Measurements from ENCODE around the gene FHL1. TPM values are rescaled to one million over a fixed set of nuclear protein-coding genes. Genes with fewer than 3 reads are reported as not detected.
"Not testable (repeated sequence)": the region's sequence is repeated elsewhere in the genome, so short reads cannot be mapped to it uniquely, and the experiment has no call there.

Gene FHL1
- total RNA-seq, 1 donor from 2014 or later: 888 TPM

DNA sequence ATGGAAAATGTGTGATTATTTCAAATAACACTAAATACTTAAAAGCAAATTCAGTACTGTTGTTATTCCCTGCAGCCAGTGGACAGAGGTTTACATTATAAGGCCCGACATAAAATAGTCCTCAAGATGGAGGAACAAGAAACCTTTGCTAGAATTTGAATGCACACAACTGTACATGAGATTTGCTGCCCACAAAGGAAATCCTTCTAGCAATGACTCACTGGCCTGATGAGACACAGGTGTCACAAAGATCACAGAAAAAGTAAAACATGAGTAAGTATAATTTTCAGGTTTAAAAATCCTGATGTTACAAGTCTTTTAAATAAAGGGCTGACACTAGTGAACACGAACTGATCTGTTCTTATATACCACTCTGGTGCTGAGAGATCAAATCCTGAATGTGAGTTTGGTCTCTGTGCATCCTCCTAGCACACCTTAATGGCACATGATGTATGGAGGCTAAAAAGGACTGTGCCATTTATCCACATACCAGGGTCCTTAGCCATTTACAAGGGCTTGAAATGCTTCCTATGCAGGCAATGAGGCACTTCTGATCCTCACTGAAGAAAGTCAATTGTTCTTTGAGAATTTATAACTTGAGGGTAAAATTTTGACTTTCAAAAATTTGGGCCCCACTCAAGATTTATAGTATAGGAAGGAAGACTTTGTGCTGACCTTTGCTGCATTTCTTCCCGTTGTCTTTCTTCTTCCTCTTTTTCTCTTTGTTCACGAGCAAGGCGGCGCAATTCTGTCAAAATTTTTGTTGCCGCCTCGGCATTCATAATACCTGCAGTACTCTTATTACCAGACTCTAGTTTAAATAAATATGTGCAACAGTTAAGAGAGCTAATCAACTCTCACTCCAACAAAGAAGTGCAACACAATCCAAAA, 80.9 kb downstream of the FHL1 start:
- Histone ChIP-seq H3K27me3 (ENCODE audit: control insufficient read depth in 3 of 3, insufficient read depth in 3 of 3, low read length in 3 of 3) (peaks cover 0 to 5% (median 0%) of the 10 kb centered on the region in 3 donors), H3K4me1 (ENCODE audit: control insufficient read depth in 3 of 3, insufficient read depth in 3 of 3, low read length in 3 of 3) (no peaks in the 10 kb centered on the region), H3K9ac (ENCODE audit: low read depth in 1 of 3, low read length in 3 of 3) (no peak overlapping the region), H3K9me3 (ENCODE audit: control insufficient read depth in 3 of 3, low read length in 3 of 3) (no peaks in the 10 kb centered on the region), H3K4me3 (ENCODE audit: low read length in 3 of 3) (no peak overlapping the region), H3K36me3 (ENCODE audit: control insufficient read depth in 3 of 3, insufficient read depth in 3 of 3, low read length in 3 of 3) (peaks cover 7 to 15% (median 8%) of the 10 kb centered on the region in 3 donors), H3K27ac (ENCODE audit: low read depth, low read length) (no peak overlapping the region)

DNA sequence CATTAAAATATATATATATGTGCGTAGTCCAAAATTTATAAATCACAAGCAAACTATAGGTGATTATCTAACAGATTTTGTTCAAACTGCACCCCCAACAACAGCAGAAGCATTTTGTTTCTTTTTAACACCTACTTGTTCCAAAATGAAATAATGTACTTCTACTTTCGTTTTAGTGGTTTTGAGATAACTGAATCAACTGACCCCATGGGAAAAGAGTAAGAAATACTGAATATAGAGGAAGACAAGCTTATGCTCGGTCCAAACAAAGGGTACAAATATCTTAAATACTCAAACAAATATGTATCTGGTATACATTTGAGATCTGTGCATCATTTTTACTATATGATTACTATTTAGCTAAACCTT, 81.5 kb downstream of the FHL1 start:
- Histone ChIP-seq H3K36me3 (ENCODE audit: control insufficient read depth in 3 of 3, insufficient read depth in 3 of 3, low read length in 3 of 3) (peaks cover 5 to 15% (median 8%) of the 10 kb centered on the region in 3 donors), H3K9me3 (ENCODE audit: control insufficient read depth in 3 of 3, low read length in 3 of 3) (no peaks in the 10 kb centered on the region), H3K27ac (ENCODE audit: low read depth, low read length) (no peak overlapping the region)

DNA sequence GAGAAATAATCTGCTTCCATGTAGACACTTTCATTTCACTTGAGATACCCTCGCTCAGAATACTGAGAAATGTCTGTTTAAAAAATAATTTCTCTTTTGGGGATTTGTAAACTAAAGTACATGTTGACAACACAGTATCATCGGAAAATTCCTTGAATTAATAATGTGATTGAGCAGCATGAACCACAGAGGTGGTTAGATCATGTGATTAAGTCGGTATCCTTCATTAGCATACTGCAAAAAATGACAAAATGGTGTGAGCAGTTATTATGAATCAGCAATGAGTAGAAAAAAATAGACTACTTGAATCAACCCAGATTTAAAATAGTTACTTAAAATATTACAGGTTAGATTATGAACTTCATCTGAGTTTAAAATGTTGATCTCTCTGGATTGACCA, 89.7 kb downstream of the FHL1 start:
- Histone ChIP-seq H3K9ac (ENCODE audit: low read depth in 1 of 3, low read length in 3 of 3) (no peak overlapping the region), H3K9me3 (ENCODE audit: control insufficient read depth in 3 of 3, low read length in 3 of 3) (no peaks in the 10 kb centered on the region), H3K27me3 (ENCODE audit: control insufficient read depth in 3 of 3, insufficient read depth in 3 of 3, low read length in 3 of 3) (no peaks in the 10 kb centered on the region), H3K4me3 (ENCODE audit: low read length in 3 of 3) (no peak overlapping the region), H3K4me1 (ENCODE audit: control insufficient read depth in 3 of 3, insufficient read depth in 3 of 3, low read length in 3 of 3) (no peaks in the 10 kb centered on the region), H3K27ac (ENCODE audit: low read depth, low read length) (no peak overlapping the region), H3K36me3 (ENCODE audit: control insufficient read depth in 3 of 3, insufficient read depth in 3 of 3, low read length in 3 of 3) (peaks cover 0 to 9% (median 4%) of the 10 kb centered on the region in 3 donors)

More for the DNA sequence above, 81.5 kb downstream of the FHL1 start:
- Histone ChIP-seq H3K9ac (ENCODE audit: low read depth in 1 of 3, low read length in 3 of 3) (no peak overlapping the region), H3K4me1 (ENCODE audit: control insufficient read depth in 3 of 3, insufficient read depth in 3 of 3, low read length in 3 of 3) (no peaks in the 10 kb centered on the region), H3K27me3 (ENCODE audit: control insufficient read depth in 3 of 3, insufficient read depth in 3 of 3, low read length in 3 of 3) (peaks cover 0 to 5% (median 0%) of the 10 kb centered on the region in 3 donors), H3K4me3 (ENCODE audit: low read length in 3 of 3) (no peak overlapping the region)

DNA sequence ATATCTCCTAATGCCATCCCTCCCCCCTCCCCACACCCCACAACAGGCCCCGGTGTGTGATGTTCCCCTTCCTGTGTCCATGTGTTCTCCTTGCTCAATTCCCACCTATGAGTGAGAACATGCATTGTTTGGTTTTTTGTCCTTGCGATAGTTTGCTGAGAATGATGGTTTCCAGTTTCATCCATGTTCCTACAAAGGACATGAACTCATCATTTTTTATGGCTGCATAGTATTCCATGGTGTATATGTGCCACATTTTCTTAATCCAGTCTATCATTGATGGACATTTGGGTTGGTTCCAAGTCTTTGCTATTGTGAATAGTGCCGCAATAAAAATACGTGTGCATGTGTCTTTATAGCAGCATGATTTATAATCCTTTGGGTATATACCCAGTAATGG, 90.5 kb downstream of the FHL1 start:
- H3K27me3 ChIP-seq (ENCODE audit: control insufficient read depth in 3 of 3, insufficient read depth in 3 of 3, low read length in 3 of 3); H3K9ac ChIP-seq (ENCODE audit: low read depth in 1 of 3, low read length in 3 of 3); H3K4me3 ChIP-seq (ENCODE audit: low read length in 3 of 3); H3K9me3 ChIP-seq (ENCODE audit: control insufficient read depth in 3 of 3, low read length in 3 of 3); H3K4me1 ChIP-seq (ENCODE audit: control insufficient read depth in 3 of 3, insufficient read depth in 3 of 3, low read length in 3 of 3); H3K27ac ChIP-seq (ENCODE audit: low read depth, low read length): not testable (repeated sequence)
- peaks cover under 1 to 11% (median 4%) of the 10 kb centered on the region in 3 donors for H3K36me3 ChIP-seq (ENCODE audit: control insufficient read depth in 3 of 3, insufficient read depth in 3 of 3, low read length in 3 of 3)

DNA sequence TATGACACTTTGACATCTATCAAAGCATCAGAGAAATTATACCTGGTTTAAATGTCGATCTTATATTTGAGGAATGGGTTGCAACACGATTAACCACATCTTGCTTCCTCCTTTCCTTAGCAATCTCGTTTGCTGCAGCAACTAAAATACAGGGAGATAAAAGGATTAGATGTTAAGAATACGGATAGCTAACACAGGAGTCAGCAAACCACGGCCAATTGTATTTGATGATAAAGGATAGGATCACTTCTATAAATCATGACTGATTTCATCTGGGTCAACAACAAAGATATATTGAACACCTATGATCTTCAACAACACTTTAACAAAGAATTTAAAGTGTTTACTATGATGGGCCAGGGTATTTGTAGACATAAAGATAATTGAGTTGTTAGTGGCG, 98.9 kb downstream of the FHL1 start:
- H3K4me3 ChIP-seq (ENCODE audit: low read length in 3 of 3): no peak overlapping the region

DNA sequence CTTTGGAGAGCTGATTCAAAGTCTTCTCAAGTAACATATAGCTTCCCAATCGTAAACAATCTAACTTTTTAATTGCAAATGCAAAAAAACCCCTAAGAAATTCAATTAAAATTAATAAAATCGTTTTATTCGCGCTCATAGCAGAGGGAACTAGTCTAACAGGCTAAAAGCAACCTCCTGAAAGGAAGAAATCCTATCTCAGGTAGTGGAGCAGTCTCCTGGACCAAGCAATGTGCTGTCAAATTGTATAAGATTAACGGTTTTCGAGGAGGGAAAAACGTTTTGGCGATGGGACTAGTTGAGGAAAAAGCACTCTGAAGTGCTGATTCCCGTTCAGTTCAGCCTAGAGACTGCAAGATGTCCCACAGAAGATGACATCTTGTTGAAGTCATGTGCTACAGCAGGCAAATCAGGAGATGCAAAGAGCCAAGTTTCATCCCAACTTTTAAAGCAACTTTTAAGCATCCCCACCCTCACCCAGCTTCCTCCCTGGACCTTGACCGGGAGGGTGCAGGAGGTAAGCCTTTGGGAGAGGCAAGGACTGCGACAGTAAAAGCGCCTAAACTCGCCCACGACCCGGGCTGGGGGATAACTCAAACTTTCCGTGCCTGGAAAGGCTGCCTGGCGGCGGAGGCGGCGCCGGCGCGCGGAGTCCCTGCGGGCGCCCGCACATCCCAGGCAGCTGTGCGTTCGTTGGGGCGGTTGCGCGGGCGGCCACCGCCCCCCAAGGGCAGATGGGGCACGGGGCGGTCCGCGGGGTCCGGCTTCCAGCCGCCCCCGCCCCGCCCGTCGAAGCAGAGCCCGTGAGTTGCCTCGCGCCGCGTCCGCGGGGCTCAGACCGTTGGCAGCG, 103.1 kb downstream of the FHL1 start:
- Histone ChIP-seq H3K4me1 (ENCODE audit: control insufficient read depth in 3 of 3, insufficient read depth in 3 of 3, low read length in 3 of 3) (peaks cover 0 to 2% (median 0%) of the 10 kb centered on the region in 3 donors), H3K36me3 (ENCODE audit: control insufficient read depth in 3 of 3, insufficient read depth in 3 of 3, low read length in 3 of 3) (no peaks in the 10 kb centered on the region), H3K4me3 (ENCODE audit: low read length in 3 of 3) (peak overlapping the region; percentile 66 to 72 (median 70)), H3K27me3 (ENCODE audit: control insufficient read depth in 3 of 3, insufficient read depth in 3 of 3, low read length in 3 of 3) (no peaks in the 10 kb centered on the region), H3K9ac (ENCODE audit: low read depth in 1 of 3, low read length in 3 of 3) (peak overlapping the region; percentile 38 to 75 (median 54)), H3K9me3 (ENCODE audit: control insufficient read depth in 3 of 3, low read length in 3 of 3) (no peaks in the 10 kb centered on the region), H3K27ac (ENCODE audit: low read depth, low read length) (peak overlapping the region; percentile 79)

More for the DNA sequence above, 98.9 kb downstream of the FHL1 start:
- Histone ChIP-seq H3K9ac (ENCODE audit: low read depth in 1 of 3, low read length in 3 of 3) (no peak overlapping the region), H3K36me3 (ENCODE audit: control insufficient read depth in 3 of 3, insufficient read depth in 3 of 3, low read length in 3 of 3) (peaks cover 5 to 13% (median 10%) of the 10 kb centered on the region in 3 donors), H3K27me3 (ENCODE audit: control insufficient read depth in 3 of 3, insufficient read depth in 3 of 3, low read length in 3 of 3) (no peaks in the 10 kb centered on the region), H3K27ac (ENCODE audit: low read depth, low read length) (no peak overlapping the region), H3K4me1 (ENCODE audit: control insufficient read depth in 3 of 3, insufficient read depth in 3 of 3, low read length in 3 of 3) (peaks cover 0 to 2% (median 0%) of the 10 kb centered on the region in 3 donors), H3K9me3 (ENCODE audit: control insufficient read depth in 3 of 3, low read length in 3 of 3) (no peaks in the 10 kb centered on the region)

DNA sequence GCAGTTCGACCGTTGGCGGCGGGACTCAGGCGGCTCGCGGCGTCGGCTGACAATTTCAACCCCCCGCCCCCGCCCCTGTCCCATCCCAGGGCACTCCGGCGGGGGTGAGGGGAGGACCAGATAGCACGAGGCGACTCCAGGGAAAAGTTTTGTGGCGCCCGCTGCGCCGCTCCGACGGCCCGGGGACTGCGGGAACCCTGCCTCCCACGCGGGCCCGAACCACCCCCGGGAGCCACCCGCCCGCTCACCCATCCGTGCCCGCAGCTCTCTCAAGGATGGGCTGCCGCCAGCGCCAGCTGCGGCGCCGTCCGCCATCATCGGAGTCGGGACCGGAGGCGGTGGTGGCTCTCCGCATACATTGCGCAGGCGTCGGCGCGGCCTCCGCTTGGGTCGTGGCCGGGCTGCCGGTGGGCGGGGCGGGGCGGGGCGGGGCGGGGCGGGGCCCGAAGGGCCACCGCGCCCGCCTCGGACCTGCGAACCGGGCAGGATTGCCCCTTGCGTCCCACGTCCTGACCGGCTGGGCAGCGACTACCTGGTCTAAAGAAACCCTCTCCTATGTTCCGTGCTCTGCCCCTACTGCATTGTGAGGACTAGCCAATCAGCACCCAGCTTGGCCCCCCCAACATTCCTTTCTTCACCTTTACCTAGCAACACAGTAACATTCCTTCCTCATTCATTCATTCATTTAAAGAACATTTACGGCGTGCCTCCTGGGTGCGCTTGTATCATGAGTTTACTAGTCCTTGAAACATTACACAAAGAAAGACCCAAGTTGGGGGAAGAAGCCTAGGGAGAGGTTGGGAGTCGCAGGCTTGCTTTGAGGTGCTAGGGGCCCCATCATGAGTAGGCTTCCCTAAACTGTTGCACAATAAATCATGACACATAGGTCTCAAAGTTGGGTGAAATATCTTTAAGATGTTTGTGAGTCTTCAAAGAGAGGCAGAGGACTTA, 104.0 kb downstream of the FHL1 start, which contains the start of gene MAP7D3:
Gene MAP7D3 (minus strand): TSS at position 360 of the 951 bp plus-strand sequence. CDS start 42 bp downstream, at position 318.
- Histone ChIP-seq H3K27me3 (ENCODE audit: control insufficient read depth in 3 of 3, insufficient read depth in 3 of 3, low read length in 3 of 3) (no peaks in the 10 kb centered on the region), H3K9me3 (ENCODE audit: control insufficient read depth in 3 of 3, low read length in 3 of 3) (no peaks in the 10 kb centered on the region), H3K9ac (ENCODE audit: low read depth in 1 of 3, low read length in 3 of 3) (peak within 1 kb of the TSS; percentile 38 to 75 (median 54)), H3K27ac (ENCODE audit: low read depth, low read length) (peak within 1 kb of the TSS; percentile 79), H3K4me3 (ENCODE audit: low read length in 3 of 3) (peak within 1 kb of the TSS; percentile 66 to 72 (median 70)), H3K4me1 (ENCODE audit: control insufficient read depth in 3 of 3, insufficient read depth in 3 of 3, low read length in 3 of 3) (peaks cover 0 to 2% (median 0%) of the 10 kb centered on the region in 3 donors), H3K36me3 (ENCODE audit: control insufficient read depth in 3 of 3, insufficient read depth in 3 of 3, low read length in 3 of 3) (no peaks in the 10 kb centered on the region)

DNA sequence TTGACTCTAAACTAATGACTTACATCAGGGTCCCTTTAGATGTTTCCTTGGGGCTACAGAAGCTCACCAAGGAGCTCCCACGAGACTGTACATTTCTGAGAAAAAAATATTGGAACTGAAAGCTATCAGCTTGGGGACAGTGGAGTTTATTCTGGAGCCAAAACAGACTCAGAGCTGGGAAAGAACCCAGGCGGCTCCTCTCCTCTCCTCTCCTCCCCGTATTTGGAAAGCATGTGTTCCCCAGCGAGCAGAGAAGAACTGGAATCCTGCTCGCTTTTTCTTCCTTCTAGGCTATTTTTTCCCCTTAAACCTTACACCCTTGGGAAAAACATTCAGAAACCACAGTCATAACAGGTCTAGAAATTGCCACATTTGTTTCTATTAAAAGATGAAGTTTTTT, 108.2 kb downstream of the FHL1 start:
- Histone ChIP-seq H3K4me1 (ENCODE audit: control insufficient read depth in 3 of 3, insufficient read depth in 3 of 3, low read length in 3 of 3) (no peaks in the 10 kb centered on the region), H3K27me3 (ENCODE audit: control insufficient read depth in 3 of 3, insufficient read depth in 3 of 3, low read length in 3 of 3) (no peaks in the 10 kb centered on the region), H3K9ac (ENCODE audit: low read depth in 1 of 3, low read length in 3 of 3) (no peak overlapping the region), H3K27ac (ENCODE audit: low read depth, low read length) (no peak overlapping the region), H3K36me3 (ENCODE audit: control insufficient read depth in 3 of 3, insufficient read depth in 3 of 3, low read length in 3 of 3) (no peaks in the 10 kb centered on the region), H3K9me3 (ENCODE audit: control insufficient read depth in 3 of 3, low read length in 3 of 3) (no peaks in the 10 kb centered on the region), H3K4me3 (ENCODE audit: low read length in 3 of 3) (no peak overlapping the region)

DNA sequence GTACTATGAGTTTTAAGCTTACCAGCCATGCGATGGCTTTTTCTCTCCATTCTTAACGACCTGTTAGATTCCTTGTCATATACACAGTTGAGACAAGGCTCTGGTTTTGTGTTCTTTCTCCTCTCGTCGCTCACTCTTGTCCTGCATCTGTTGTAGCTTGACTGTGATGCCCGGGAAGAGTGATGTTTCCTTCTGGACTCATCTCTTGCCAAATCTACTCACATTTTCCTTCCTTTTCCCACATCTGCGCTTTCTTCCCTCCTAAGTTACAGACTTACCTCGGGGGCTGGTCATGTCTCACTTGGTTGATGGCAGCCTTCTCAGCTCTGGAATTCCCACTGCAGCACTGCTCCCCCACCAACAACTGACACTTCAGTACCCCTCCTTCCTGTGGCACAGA, 108.7 kb downstream of the FHL1 start:
- no peaks in the 10 kb centered on the region for H3K27me3 ChIP-seq (ENCODE audit: control insufficient read depth in 3 of 3, insufficient read depth in 3 of 3, low read length in 3 of 3)

More for the DNA sequence above, 108.7 kb downstream of the FHL1 start:
- H3K4me3 ChIP-seq (ENCODE audit: low read length in 3 of 3): no peak overlapping the region
- H3K9me3 ChIP-seq (ENCODE audit: control insufficient read depth in 3 of 3, low read length in 3 of 3): no peaks in the 10 kb centered on the region
- no peaks in the 10 kb centered on the region for H3K4me1 ChIP-seq (ENCODE audit: control insufficient read depth in 3 of 3, insufficient read depth in 3 of 3, low read length in 3 of 3)
- peak overlapping the region; percentile 68 for H3K27ac ChIP-seq (ENCODE audit: low read depth, low read length)
- H3K36me3 ChIP-seq (ENCODE audit: control insufficient read depth in 3 of 3, insufficient read depth in 3 of 3, low read length in 3 of 3): no peaks in the 10 kb centered on the region
- no peak overlapping the region for H3K9ac ChIP-seq (ENCODE audit: low read depth in 1 of 3, low read length in 3 of 3)

All from skeletal muscle tissue (tissue), 4 donors.